Fibroblast of mammary gland (primary cell): ENCODE results near the gene NLRC3.

Source experiments
- DNase-seq: peaks from one replicate; pipeline ENCODE4 v3.0.0-alpha.2; 2010; ENCODE audit warnings: low read depth
- H3K4me3 ChIP-seq: 2 replicates; pipeline ENCODE4 v1.5.1; 2011; ENCODE audit warnings: low read depth, mild to moderate bottlenecking, low read length, moderate library complexity; ENCODE audit not compliant: control insufficient read depth
- TF ChIP-seq, protein P1 (sequence below): conservative IDR thresholded peaks from 2 replicates; pipeline ENCODE4 v1.5.1; 2011; ENCODE audit warnings: low read depth, low read length, inconsistent platforms; ENCODE audit not compliant: control insufficient read depth, insufficient read depth

NLRC3 gene

DNA sequence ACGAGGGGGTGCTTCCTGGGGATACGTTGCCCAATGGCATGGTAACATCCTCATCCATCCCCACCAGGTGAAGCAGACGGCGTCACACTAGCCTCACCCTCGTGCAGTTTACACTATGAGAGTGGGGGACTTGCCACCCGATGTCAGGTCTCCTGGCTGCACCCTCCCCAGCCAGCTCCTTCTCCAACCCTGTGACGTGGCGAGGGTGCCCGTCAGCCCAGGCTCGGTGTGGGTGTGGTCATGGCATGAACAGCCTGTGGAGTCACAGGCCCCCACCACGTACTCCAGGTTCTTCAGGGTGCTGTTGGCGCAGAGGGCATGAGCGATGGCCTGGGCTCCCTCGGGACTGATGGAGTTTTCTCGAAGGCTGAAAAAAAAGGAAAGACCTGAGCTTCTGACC lies 28.3 kb downstream of the NLRC3 start:
- TF ChIP-seq, protein P1, sequence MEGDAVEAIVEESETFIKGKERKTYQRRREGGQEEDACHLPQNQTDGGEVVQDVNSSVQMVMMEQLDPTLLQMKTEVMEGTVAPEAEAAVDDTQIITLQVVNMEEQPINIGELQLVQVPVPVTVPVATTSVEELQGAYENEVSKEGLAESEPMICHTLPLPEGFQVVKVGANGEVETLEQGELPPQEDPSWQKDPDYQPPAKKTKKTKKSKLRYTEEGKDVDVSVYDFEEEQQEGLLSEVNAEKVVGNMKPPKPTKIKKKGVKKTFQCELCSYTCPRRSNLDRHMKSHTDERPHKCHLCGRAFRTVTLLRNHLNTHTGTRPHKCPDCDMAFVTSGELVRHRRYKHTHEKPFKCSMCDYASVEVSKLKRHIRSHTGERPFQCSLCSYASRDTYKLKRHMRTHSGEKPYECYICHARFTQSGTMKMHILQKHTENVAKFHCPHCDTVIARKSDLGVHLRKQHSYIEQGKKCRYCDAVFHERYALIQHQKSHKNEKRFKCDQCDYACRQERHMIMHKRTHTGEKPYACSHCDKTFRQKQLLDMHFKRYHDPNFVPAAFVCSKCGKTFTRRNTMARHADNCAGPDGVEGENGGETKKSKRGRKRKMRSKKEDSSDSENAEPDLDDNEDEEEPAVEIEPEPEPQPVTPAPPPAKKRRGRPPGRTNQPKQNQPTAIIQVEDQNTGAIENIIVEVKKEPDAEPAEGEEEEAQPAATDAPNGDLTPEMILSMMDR: no peak
- DNase-seq: no peak
- H3K4me3 ChIP-seq: no peak overlapping the region

DNA sequence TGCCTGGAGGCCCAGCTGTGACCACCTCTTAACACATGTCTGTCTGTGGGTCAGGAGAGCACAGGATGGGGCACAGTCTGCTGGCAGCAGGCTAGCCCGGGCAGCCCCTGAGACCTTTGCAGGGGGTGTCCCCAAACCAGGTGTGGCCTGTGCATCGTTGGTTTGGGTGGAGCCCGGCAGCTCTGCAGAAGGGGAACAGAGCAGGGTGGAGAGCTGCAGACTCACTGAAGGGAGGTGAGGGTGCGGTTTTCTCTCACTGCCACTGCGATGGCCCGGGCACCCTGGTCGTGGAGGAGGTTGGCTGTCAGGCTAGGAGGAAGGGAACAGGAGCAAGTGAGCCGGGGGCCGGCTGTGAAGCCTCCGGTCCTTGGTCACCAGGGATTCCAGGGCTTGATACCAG lies 28.8 kb downstream of the NLRC3 start:
- TF ChIP-seq, protein P1: no peak
- H3K4me3 ChIP-seq: no peak overlapping the region
- no peak for DNase-seq

DNA sequence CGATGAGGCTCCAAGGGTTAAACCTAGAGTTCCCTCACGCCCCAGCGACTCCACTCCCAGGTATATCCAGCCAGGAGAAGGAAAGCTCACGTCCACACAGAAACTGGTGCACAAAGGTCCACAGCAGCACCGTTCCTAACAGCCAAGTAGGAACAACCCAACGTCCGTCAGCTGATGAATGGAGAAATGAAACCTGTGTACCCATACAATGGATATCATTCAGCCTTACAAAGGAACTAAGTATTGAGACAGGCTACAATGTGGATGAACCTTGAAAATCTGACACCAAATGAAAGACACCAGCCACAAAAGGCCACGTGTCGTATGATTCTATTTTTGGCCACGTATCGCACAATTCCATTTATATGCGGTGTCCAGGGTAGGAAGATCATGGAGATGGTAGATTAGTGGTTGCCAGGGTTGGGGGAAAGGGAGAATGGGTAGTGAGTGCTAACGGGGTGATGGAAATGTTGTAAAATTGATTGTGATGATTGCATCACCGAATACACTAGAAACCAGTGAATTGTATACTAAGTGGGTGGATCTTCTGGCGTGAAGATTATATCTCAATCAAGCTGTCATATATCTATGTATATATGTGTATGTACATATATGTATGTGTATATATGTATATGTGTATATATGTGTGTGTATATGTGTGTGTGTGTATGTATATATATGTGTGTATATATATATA lies 30.1 kb downstream of the NLRC3 start:
- TF ChIP-seq, protein P1: no peak
- H3K4me3 ChIP-seq: no peak overlapping the region
- no peak for DNase-seq

DNA sequence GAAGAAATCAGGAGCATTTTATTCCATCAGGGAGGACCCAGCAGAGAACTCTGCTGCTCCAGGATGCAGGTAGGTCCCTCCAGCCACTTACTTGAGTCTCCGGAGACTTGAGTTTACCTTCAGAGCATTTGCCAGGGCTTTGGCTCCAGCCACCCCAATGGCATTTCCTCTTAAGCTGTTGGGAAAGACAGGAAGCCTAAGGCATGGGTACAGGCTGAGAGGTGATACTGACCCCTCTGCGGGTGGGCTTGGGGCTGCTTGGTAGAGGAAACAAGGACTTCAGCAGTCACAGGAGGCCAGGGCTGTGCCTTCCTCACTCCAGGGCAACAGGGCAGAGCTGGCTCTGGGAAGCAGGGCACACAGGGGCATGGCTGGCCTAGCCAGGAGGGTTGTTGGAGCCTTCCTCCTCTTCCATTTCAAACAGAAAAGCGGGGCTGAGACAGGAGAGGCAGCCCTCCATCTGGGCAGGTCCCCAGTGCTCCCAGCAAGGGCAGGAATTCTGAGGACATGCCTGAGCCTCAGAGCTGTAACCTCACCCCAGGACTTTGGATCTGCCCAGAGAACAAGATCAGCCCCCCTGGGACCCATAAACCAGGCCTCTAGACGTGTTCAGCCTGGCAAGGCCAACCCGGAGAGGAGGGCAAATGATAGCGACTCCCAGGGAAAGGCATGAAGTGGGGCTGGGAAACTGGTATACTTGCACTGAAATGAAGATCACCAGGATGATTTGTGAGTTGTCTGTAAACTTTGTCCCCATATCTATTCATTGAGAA lies 34.4 kb downstream of the NLRC3 start:
- no peak overlapping the region for H3K4me3 ChIP-seq
- DNase-seq: peak; percentile 7
- TF ChIP-seq, protein P1: no peak

DNA sequence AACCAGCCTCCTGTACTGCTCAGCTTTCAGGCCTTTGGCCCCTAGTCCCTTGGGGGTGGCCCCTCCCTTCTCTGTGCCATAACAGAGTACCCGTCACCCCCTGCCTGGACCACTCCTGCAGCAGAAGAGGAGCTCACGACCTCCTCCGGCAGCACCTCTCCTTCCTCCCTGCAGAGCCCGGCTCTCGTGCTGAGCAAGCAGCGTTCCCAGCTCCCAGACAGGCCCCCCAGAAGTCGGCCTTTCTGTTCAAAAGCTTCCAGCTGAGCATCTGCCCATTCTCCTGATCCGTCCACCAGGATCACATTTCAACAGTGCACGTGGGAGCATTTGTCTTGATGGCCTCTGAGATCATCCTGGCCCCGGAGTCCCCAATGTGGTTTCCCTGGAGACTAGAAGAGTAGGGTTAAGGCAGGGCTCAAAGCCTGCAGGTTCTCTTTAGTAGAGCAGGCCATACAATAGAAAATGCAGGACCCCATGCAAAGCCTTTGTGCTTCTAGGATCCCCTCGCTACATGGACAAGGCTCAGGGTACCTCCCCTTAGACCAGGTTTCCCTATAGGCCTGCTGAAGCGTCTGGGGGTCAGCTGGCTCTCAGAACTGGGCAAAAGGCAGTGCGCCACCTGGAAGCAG lies 35.6 kb downstream of the NLRC3 start:
- no peak for DNase-seq
- TF ChIP-seq, protein P1: no peak
- H3K4me3 ChIP-seq: no peak overlapping the region

DNA sequence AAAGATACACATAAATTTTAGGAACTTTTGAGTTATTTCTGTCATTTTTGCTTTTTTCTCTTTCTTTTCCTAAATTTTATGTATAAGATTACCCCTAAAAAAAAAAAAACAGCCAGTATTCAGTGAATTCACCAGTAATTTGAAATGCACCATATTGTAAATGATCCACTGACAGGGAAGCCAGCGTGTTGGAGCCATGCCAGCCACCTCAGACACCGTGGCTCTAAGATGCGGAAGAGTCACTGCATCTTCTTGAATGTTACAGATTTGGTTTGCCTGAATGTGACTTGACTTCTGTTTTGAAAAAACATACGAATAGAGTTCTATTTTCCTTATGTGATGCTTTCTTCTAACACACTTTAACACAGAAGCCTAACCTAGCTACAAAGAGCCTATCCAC lies 39.0 kb downstream of the NLRC3 start:
- TF ChIP-seq, protein P1: no peak
- no peak for DNase-seq
- H3K4me3 ChIP-seq: no peak overlapping the region
